Fibroblast of lung (primary cell): Measurements from ENCODE around the gene SYT9. TPM values are rescaled to one million over a fixed set of nuclear protein-coding genes. Genes with fewer than 3 reads are reported as not detected.

Experiments used
- DNase-seq, 2 donors: peaks; one replicate each; pipeline versions ENCODE4 v3.0.0 to v3.0.0-alpha.2; 2010; ENCODE audit warnings: low read depth in 2 of 2
- H2AFZ ChIP-seq: 2 replicates; pipeline ENCODE4 v1.5.1; 2012; ENCODE audit warnings: low read length, control low read depth, inconsistent platforms
- H3K27ac ChIP-seq: 2 replicates; pipeline ENCODE4 v1.5.1; 2011; ENCODE audit warnings: low read length, control low read depth; ENCODE audit not compliant: insufficient read depth
- H3K27me3 ChIP-seq: 2 replicates; pipeline ENCODE4 v1.5.1; 2011; ENCODE audit warnings: mild to moderate bottlenecking, low read length; ENCODE audit not compliant: control insufficient read depth, insufficient read depth
- H3K36me3 ChIP-seq: 2 replicates; pipeline ENCODE4 v1.5.1; 2011; ENCODE audit warnings: low read length; ENCODE audit not compliant: control insufficient read depth, insufficient read depth
- H3K4me1 ChIP-seq: 2 replicates; pipeline ENCODE4 v1.5.1; 2011; ENCODE audit warnings: low read length; ENCODE audit not compliant: control insufficient read depth, insufficient read depth; ENCODE audit errors: extremely low read depth
- H3K4me2 ChIP-seq: 2 replicates; pipeline ENCODE4 v1.5.1; 2011; ENCODE audit warnings: low read length, control low read depth; ENCODE audit not compliant: insufficient read depth; ENCODE audit errors: extremely low read depth
- H3K4me3 ChIP-seq, 4 experiments: fragments of 200-600 bp in 1 of 4; sonication (generic) in 1 of 4; replicated peaks in 1 of 4; 2 replicates each; pipeline ENCODE4 v1.5.1; 2011 to 2016; ENCODE audit warnings: low read length in 4 of 4, low read depth in 3 of 4, mild to moderate bottlenecking in 3 of 4, control low read depth in 2 of 4, inconsistent platforms in 1 of 4, mixed read lengths in 1 of 4; ENCODE audit not compliant: insufficient read depth in 1 of 4; ENCODE audit errors: control extremely low read depth in 1 of 4
- H3K79me2 ChIP-seq: 2 replicates; pipeline ENCODE4 v1.5.1; 2012; ENCODE audit warnings: mild to moderate bottlenecking, low read length, inconsistent platforms; ENCODE audit not compliant: control insufficient read depth, insufficient read depth
- H3K9ac ChIP-seq: 2 replicates; pipeline ENCODE4 v1.5.1; 2011; ENCODE audit warnings: mild to moderate bottlenecking, low read length, control low read depth; ENCODE audit not compliant: insufficient read depth
- H3K9me3 ChIP-seq: 2 replicates; pipeline ENCODE4 v1.5.1; 2012; ENCODE audit warnings: low read depth, low read length; ENCODE audit not compliant: control insufficient read depth, insufficient read depth
- H4K20me1 ChIP-seq: 2 replicates; pipeline ENCODE4 v1.5.1; 2011; ENCODE audit warnings: low read length; ENCODE audit not compliant: control insufficient read depth, insufficient read depth; ENCODE audit errors: extremely low read depth
- EZH2 ChIP-seq: IDR thresholded peaks from 2 replicates; pipeline ENCODE4 v1.5.1; 2012; ENCODE audit warnings: low read length, control low read depth, mild to moderate bottlenecking; ENCODE audit errors: missing control alignments
- polyA plus RNA-seq, 2 donors: library from polyadenylated mRNA; depleted of rRNA in 1 of 2; stranded (reverse) in 1 of 2; unstranded in 1 of 2; fragments of >200 nt; gene quantifications; 2 replicates each; pipeline ENCODE4 v1.2.1, GENCODE V29; 2011 to 2012; ENCODE audit warnings: missing spikeins in 1 of 2
- total RNA-seq: library from RNA; depleted of rRNA; stranded (reverse); fragments of >200 nt; gene quantifications from 2 replicates; pipeline ENCODE4 v1.2.1, GENCODE V29; 2014
- TF ChIP-seq, protein P1 (sequence below), 2 donors: IDR thresholded peaks in 1 of 2; conservative IDR thresholded peaks in 1 of 2; 1 replicate in 1 of 2; 2 replicates in 1 of 2; pipeline ENCODE4 v1.5.1; 2011 to 2012; ENCODE audit warnings: low read length in 2 of 2, control low read depth in 1 of 2, inconsistent platforms in 1 of 2, low read depth in 1 of 2, mild to moderate bottlenecking in 1 of 2

The SYT9 gene
- total and polyA plus RNA-seq, 2 donors (not counting 1 experiment from before 2014, with no cell fraction given): not detected

DNA sequence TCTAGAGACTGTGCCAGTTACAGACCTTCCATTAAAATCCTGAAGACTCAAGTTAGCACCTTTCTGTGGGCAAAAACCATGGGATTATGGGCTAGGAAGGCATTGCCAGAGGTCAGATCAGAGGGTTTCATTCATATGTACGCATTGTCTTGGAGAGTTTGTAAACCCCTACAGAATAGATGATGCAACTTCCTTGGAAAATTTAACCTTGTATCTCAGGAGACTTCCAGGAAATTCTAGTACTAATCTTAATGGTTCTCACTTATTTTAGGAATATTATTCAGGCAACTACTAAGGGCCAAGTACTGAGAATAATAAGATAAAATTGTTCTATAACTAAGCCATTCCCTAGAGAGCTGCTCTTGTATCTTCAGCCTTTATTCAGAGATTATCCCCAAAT is 240.5 kb downstream of the SYT9 start:
- Histone ChIP-seq H3K9ac (no peak overlapping the region), H3K4me2 (no peak overlapping the region), H3K36me3 (peaks cover 3% of the 10 kb centered on the region), H3K27ac (no peak overlapping the region), H3K4me3 (no peak overlapping the region), H2AFZ (no peak overlapping the region), H3K79me2 (peaks cover 3% of the 10 kb centered on the region), H3K27me3 (no peaks in the 10 kb centered on the region), H3K4me1 (peaks cover 16% of the 10 kb centered on the region), H4K20me1 (no peaks in the 10 kb centered on the region), H3K9me3 (no peaks in the 10 kb centered on the region)
- DNase-seq: no peak
- no peak for TF ChIP-seq EZH2
- TF ChIP-seq, protein P1, sequence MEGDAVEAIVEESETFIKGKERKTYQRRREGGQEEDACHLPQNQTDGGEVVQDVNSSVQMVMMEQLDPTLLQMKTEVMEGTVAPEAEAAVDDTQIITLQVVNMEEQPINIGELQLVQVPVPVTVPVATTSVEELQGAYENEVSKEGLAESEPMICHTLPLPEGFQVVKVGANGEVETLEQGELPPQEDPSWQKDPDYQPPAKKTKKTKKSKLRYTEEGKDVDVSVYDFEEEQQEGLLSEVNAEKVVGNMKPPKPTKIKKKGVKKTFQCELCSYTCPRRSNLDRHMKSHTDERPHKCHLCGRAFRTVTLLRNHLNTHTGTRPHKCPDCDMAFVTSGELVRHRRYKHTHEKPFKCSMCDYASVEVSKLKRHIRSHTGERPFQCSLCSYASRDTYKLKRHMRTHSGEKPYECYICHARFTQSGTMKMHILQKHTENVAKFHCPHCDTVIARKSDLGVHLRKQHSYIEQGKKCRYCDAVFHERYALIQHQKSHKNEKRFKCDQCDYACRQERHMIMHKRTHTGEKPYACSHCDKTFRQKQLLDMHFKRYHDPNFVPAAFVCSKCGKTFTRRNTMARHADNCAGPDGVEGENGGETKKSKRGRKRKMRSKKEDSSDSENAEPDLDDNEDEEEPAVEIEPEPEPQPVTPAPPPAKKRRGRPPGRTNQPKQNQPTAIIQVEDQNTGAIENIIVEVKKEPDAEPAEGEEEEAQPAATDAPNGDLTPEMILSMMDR (conservative IDR thresholded peaks at IDR 0.05 in 1 of 2, IDR thresholded peaks at IDR 0.05 in 1 of 2; ENCODE audit: low read depth in 1 of 2, low read length in 2 of 2): no peak

DNA sequence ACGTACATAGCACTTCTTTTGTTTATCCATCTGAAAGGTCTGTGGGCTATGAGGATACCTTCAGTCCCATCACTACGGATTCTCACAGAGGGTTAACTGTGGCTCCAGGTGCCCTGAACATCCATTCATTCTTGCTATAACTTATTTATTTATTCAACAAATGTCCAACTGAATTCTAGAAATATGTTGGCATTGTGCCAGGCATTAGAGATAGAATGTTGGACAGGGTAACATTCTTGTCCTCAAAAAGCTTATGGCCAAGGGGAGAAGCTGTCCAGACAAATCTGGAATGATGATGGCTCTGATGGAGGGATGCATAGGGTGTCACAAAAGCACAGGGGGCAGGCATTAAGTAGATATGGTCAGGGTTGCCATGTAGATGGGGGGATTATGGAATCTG is 242.0 kb downstream of the SYT9 start:
- H2AFZ ChIP-seq: no peak overlapping the region

GRCh38 chr11:7494086-7494745 is 242.5 kb downstream of the SYT9 start:
- Histone ChIP-seq H3K36me3 (peaks cover 3% of the 10 kb centered on the region), H3K4me2 (no peak overlapping the region), H3K4me1 (peaks cover 15% of the 10 kb centered on the region), H3K79me2 (no peaks in the 10 kb centered on the region), H3K4me3 (no peak overlapping the region), H3K9ac (no peak overlapping the region), H3K27me3 (no peaks in the 10 kb centered on the region), H3K9me3 (no peaks in the 10 kb centered on the region), H3K27ac (no peak overlapping the region), H2AFZ (no peak overlapping the region), H4K20me1 (no peaks in the 10 kb centered on the region)
- TF ChIP-seq EZH2: no peak
- TF ChIP-seq, protein P1 (conservative IDR thresholded peaks at IDR 0.05 in 1 of 2, IDR thresholded peaks at IDR 0.05 in 1 of 2; ENCODE audit: low read depth in 1 of 2, low read length in 2 of 2): no peak
- no peak for DNase-seq

More for the DNA sequence above, 242.0 kb downstream of the SYT9 start:
- Histone ChIP-seq H3K4me1 (peaks cover 16% of the 10 kb centered on the region), H3K36me3 (peaks cover 3% of the 10 kb centered on the region), H3K4me3 (no peak overlapping the region), H3K79me2 (no peaks in the 10 kb centered on the region), H3K9ac (no peak overlapping the region), H3K27me3 (no peaks in the 10 kb centered on the region), H3K4me2 (no peak overlapping the region), H3K27ac (no peak overlapping the region), H4K20me1 (no peaks in the 10 kb centered on the region), H3K9me3 (no peaks in the 10 kb centered on the region)
- no peak for DNase-seq
- TF ChIP-seq, protein P1 (conservative IDR thresholded peaks at IDR 0.05 in 1 of 2, IDR thresholded peaks at IDR 0.05 in 1 of 2; ENCODE audit: low read depth in 1 of 2, low read length in 2 of 2): no peak
- TF ChIP-seq EZH2: no peak
